Measurements from ENCODE around the gene MYBPC2. TPM values are rescaled to one million over a fixed set of nuclear protein-coding genes. Genes with fewer than 3 reads are reported as not detected.

MYBPC2 gene
- total RNA-seq, 1 donor from 2014 or later = 0.77 TPM

DNA sequence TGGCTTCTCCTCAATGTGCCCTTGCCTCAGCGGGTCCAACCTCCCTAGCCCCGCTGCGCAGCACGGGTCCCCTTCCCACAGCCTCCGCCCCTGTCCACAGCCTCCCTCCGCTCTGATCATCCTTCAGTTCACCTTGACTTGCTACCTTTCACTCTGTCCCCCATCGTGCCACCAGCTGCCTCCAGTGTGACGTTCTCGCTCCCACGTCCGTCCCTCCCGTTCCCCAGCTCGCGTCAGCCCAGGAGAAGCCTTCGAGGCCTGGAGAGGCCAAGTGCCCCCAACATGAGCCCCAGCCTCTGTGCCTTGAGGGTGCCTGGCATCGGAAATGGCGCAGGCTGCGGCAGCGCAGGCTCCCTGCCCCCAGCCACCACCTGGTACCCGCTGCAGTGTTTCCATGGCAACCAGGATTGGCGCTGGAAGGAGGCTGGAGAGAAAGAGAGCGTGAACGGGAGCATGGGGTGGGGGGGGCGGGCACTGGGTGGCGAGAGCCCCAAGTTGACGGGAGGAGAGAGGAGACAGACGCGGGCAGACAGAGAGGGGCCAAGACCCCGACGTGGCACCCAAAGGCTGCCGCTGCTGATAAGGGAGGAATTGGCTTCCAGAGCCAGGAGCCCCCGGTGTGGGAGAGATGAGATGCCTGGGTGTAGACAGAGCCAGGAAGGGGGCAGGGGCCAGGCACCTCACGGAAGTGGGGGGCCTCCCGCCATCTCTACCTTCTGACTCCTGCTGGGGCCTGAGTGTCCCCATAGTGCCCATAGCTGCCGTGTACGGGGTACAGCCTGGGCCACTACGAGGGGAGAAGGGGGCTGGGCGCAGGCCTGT, 81.9 kb downstream of the MYBPC2 start:
- no peak for TF ChIP-seq EZH2phosphoT487 (IDR thresholded peaks at IDR 0.05)
- TF ChIP-seq, protein P1, sequence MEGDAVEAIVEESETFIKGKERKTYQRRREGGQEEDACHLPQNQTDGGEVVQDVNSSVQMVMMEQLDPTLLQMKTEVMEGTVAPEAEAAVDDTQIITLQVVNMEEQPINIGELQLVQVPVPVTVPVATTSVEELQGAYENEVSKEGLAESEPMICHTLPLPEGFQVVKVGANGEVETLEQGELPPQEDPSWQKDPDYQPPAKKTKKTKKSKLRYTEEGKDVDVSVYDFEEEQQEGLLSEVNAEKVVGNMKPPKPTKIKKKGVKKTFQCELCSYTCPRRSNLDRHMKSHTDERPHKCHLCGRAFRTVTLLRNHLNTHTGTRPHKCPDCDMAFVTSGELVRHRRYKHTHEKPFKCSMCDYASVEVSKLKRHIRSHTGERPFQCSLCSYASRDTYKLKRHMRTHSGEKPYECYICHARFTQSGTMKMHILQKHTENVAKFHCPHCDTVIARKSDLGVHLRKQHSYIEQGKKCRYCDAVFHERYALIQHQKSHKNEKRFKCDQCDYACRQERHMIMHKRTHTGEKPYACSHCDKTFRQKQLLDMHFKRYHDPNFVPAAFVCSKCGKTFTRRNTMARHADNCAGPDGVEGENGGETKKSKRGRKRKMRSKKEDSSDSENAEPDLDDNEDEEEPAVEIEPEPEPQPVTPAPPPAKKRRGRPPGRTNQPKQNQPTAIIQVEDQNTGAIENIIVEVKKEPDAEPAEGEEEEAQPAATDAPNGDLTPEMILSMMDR (IDR thresholded peaks at IDR 0.05) = no peak
- H3K36me3 ChIP-seq = no peaks in the 10 kb centered on the region
- peak overlapping the region; percentile 13 for H3K4me2 ChIP-seq
- H3K36me3 Mint-ChIP-seq = peaks cover 9% of the 10 kb centered on the region
- H3K4me1 Mint-ChIP-seq = peaks cover 34% of the 10 kb centered on the region
- no peaks in the 10 kb centered on the region for H3K9me3 ChIP-seq (ENCODE audit: low read depth)
- no peaks in the 10 kb centered on the region for H3K9me3 Mint-ChIP-seq
- H4K20me1 ChIP-seq (ENCODE audit: low read depth) = no peaks in the 10 kb centered on the region
- H3K27ac ChIP-seq = no peak overlapping the region
- peak; percentile 38 for DNase-seq (ENCODE audit: low spot score)
- H3K79me2 ChIP-seq (ENCODE audit: low read depth) = no peaks in the 10 kb centered on the region
- no peaks in the 10 kb centered on the region for H3F3A ChIP-seq (ENCODE audit: low read depth)
- peak overlapping the region; percentile 93 for H3K27ac Mint-ChIP-seq
- peaks cover 12% of the 10 kb centered on the region for H3K4me1 ChIP-seq
- no peak overlapping the region for H2AFZ ChIP-seq (replicated peaks)
- no peaks in the 10 kb centered on the region for H3K27me3 ChIP-seq
- H3K27me3 Mint-ChIP-seq (ENCODE audit: insufficient read depth, low read depth) = peaks cover 21% of the 10 kb centered on the region
- peak overlapping the region; percentile 69 for H3K4me3 Mint-ChIP-seq
- H3K9ac ChIP-seq = no peak overlapping the region
- H3K4me3 ChIP-seq = no peak overlapping the region

DNA sequence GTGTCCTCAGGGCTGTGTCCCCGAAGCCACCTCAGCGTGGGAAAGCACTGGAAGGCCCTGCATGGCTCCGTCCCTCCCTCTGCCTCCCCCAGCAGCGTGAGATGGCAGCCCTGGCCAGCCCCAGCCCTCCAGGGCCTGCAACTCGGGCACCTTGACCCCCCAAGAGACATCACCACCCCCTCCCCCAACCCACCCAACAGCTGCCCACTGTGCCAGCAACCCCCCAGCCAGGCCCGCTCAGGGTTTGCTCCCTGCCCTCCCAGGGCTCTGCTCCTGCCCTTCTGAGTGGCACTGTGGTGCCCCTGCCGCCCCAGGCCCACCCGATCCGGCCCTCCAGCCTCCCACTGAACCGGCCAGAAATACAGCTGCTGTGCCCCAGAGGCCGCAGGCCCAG, 82.5 kb downstream of the MYBPC2 start:
- H3K27ac ChIP-seq = no peak overlapping the region
- Mint-ChIP-seq H3K36me3 (peaks cover 9% of the 10 kb centered on the region), H3K4me1 (peaks cover 32% of the 10 kb centered on the region), H3K4me3 (no peak overlapping the region), H3K27ac (no peak overlapping the region), H3K9me3 (no peaks in the 10 kb centered on the region), H3K27me3 (ENCODE audit: insufficient read depth, low read depth) (peaks cover 21% of the 10 kb centered on the region)
- H3K36me3 ChIP-seq = no peaks in the 10 kb centered on the region
- no peaks in the 10 kb centered on the region for H3K27me3 ChIP-seq
- H4K20me1 ChIP-seq (ENCODE audit: low read depth) = no peaks in the 10 kb centered on the region
- H3K79me2 ChIP-seq (ENCODE audit: low read depth) = no peaks in the 10 kb centered on the region
- no peak overlapping the region for H3K9ac ChIP-seq
- H3F3A ChIP-seq (ENCODE audit: low read depth) = no peaks in the 10 kb centered on the region
- TF ChIP-seq EZH2 (IDR thresholded peaks at IDR 0.05) (no peak), EZH2phosphoT487 (IDR thresholded peaks at IDR 0.05) (no peak)
- TF ChIP-seq, protein P1 (IDR thresholded peaks at IDR 0.05) = no peak
- no peak overlapping the region for H2AFZ ChIP-seq (replicated peaks)
- H3K4me3 ChIP-seq = no peak overlapping the region
- peaks cover 10% of the 10 kb centered on the region for H3K4me1 ChIP-seq
- H3K4me2 ChIP-seq = no peak overlapping the region
- H3K9me3 ChIP-seq (ENCODE audit: low read depth) = no peaks in the 10 kb centered on the region
- no peak for DNase-seq (ENCODE audit: low spot score)

Other genes with a start within 250 kb of the MYBPC2 start
- 1.6 and 6.7 TPM in 2 replicates for gene MYH14, start 229.3 kb upstream of the MYBPC2 start, total RNA-seq (ENCODE audit: low replicate concordance)
- gene KCNC3, start 103.5 kb upstream of the MYBPC2 start, total RNA-seq (ENCODE audit: low replicate concordance) = 0.41 and 1.2 TPM in 2 replicates
- gene NAPSA, start 67.3 kb upstream of the MYBPC2 start, total RNA-seq (ENCODE audit: low replicate concordance) = 0.11 and 2.3 TPM in 2 replicates
- 25.4 and 47.2 TPM in 2 replicates for gene NR1H2, start 56.4 kb upstream of the MYBPC2 start, total RNA-seq (ENCODE audit: low replicate concordance)
- 36.7 and 123 TPM in 2 replicates for gene POLD1, start 48.5 kb upstream of the MYBPC2 start, total RNA-seq (ENCODE audit: low replicate concordance)
- gene SPIB, start 14.0 kb upstream of the MYBPC2 start, total RNA-seq (ENCODE audit: low replicate concordance) = 0.31 TPM in 1 of 2 replicates, not detected in the other
- 32.9 and 127 TPM in 2 replicates for gene EMC10, start 43.6 kb downstream of the MYBPC2 start, total RNA-seq (ENCODE audit: low replicate concordance)
- gene GARIN5A, start 44.0 kb downstream of the MYBPC2 start, total RNA-seq (ENCODE audit: low replicate concordance) = 5.6 and 8.4 TPM in 2 replicates
- gene JOSD2, start 78.3 kb downstream of the MYBPC2 start, total RNA-seq (ENCODE audit: low replicate concordance) = 1.7 and 2.4 TPM in 2 replicates
- gene ASPDH, start 81.0 kb downstream of the MYBPC2 start, total RNA-seq (ENCODE audit: low replicate concordance) = not detected in 2 replicates
- 12.0 and 54.6 TPM in 2 replicates for gene LRRC4B, start 135.5 kb downstream of the MYBPC2 start, total RNA-seq (ENCODE audit: low replicate concordance)
- 0.41 and 1.1 TPM in 2 replicates for gene SYT3, start 207.0 kb downstream of the MYBPC2 start, total RNA-seq (ENCODE audit: low replicate concordance)
- gene C19orf81, start 216.6 kb downstream of the MYBPC2 start, total RNA-seq (ENCODE audit: low replicate concordance) = 1.3 and 6.0 TPM in 2 replicates

All from neural progenitor cell (in vitro differentiated cells).